HL-60 (cell line): Measurements from ENCODE around the gene DNAJB7.

Experiments
- CTCF ChIP-seq: IDR thresholded peaks from one replicate; pipeline ENCODE4 v1.5.1; 2011; ENCODE audit warnings: low read length, control low read depth, inconsistent platforms; ENCODE audit not compliant: insufficient read depth
- GABPA ChIP-seq: IDR thresholded peaks from 2 replicates; pipeline ENCODE4 v1.6.1; 2012; ENCODE audit warnings: low read depth
- POLR2AphosphoS5 ChIP-seq: IDR thresholded peaks from 2 replicates; pipeline ENCODE4 v1.6.1; 2012; ENCODE audit warnings: low read depth
- REST ChIP-seq: IDR thresholded peaks from 2 replicates; pipeline ENCODE4 v1.6.1; 2012; ENCODE audit warnings: low read depth; ENCODE audit not compliant: insufficient replicate concordance
- SPI1 ChIP-seq: IDR thresholded peaks from 2 replicates; pipeline ENCODE4 v1.6.1; 2012; ENCODE audit warnings: low read depth, mild to moderate bottlenecking, borderline replicate concordance

GRCh38 chr22:40844951-40845350 lies 17.0 kb downstream of the DNAJB7 start:
- TF ChIP-seq POLR2AphosphoS5 = no peak
- no peak for TF ChIP-seq CTCF
- TF ChIP-seq GABPA = no peak
- no peak for TF ChIP-seq SPI1
- no peak for TF ChIP-seq REST
